ENCODE data around the gene ME3.
"Not testable (repeated sequence)": the region's sequence is repeated elsewhere in the genome, so short reads cannot be mapped to it uniquely, and the experiment has no call there.

ME3 gene

DNA sequence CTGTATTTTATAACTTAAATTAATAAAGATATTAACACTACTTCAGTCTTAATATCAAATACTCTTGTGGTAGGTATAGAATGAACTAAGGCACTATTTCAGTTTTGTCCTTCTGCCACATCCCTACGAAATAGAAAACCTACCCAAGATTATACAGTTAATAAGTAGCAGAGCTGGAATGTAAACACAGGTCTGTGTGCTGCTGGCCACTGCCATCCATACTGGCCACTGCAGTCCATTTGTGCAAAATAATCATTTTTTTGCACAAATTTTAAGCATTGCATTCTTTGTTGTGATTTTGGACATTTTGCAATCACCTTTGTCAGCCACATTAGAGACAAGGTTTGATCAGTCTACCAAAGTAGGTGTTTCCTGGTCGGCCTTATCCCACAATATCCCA is 91.9 kb downstream of the ME3 start:
- DNase-seq = no peak

DNA sequence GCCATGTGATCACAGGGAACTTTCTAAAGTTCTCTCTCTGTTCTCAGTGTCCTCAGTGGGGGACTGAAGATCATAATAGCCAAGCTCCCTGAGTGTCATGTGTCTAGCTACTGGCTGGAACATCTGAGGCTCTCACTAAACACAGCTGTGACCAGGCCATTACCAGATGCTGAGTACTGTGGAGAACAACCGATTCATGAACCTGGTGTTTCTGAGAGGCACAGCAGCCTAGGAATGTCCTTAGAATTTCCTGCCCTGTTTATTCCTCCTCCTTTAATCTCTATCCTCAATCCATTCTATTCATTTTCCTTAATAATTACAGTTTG is 93.0 kb downstream of the ME3 start:
- no peak for DNase-seq

DNA sequence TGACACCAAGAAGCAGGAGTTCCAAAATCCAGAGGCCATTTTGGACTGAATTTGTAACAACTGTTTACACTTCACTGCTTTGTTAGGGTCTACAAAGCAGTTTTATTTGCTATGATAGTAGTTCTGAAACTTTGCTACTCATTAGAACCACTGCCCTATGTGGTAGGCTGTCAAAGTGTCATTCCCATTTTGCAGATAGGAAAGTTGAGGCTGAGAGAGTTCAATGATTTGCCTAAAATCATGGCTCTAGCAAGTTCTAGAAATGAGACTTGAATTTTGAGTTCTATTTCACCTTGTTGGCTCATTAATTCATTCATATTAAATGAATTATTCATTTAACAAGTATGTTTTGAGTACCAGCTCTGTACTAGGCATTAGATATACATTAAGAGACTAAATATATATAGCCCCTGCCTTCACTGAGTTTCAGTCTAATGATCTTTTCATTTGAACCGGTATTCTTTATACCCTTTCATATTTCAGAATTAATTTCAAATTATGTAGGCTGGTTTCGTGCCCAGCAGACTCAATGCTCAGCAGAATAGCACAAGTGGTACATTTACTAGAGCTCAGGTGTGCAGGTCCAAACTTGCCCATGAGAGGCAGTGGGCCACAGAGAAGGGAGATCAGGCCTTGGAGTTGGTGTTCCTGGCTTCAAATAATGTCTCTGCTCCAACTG is 93.5 kb downstream of the ME3 start:
- DNase-seq = no peak

DNA sequence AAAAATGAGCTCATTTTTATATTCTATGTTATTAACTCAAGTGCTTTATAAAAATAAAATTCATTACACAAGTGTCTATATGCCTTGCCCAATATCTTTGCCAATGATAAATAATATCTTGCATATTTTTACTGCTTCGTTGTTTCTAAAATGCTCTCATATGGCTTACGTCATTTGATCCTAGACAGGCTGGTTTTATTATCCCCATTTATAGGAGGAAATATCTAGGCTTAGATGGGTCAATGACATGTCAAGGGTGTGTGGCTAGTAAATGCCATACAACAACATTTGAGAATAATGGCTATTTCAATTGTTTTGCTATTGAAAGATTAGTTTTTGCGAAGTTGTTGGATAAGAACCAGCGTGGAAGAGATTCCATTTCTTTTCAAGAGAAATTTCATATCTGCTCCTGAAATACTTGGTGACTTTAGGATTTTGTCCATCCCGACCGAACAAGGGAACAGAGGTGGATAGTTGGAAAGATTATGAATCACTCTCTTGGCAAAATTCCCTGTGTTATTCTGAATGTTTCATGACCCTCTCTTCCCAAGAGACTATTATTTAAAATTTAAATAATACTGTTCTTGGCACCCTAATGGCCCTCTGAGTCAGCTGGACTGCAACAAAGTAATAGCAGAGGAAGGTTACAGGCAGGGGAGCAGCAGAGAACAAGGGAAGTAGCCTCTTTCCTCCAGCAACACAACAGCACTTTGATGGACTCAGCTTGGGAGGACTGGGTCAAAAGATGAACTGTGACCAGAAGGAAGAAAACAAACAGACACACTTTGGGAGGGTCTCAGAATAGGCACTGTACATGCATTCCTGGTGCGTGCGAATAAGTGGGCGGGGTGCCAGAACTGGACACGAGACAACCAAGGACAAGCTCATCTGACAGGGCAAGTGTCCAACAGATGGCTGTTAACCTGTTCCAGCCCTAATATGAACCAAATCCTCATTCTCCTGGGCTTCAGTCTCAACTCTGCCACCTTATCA is 94.5 kb downstream of the ME3 start:
- peak; percentile 22 for DNase-seq

DNA sequence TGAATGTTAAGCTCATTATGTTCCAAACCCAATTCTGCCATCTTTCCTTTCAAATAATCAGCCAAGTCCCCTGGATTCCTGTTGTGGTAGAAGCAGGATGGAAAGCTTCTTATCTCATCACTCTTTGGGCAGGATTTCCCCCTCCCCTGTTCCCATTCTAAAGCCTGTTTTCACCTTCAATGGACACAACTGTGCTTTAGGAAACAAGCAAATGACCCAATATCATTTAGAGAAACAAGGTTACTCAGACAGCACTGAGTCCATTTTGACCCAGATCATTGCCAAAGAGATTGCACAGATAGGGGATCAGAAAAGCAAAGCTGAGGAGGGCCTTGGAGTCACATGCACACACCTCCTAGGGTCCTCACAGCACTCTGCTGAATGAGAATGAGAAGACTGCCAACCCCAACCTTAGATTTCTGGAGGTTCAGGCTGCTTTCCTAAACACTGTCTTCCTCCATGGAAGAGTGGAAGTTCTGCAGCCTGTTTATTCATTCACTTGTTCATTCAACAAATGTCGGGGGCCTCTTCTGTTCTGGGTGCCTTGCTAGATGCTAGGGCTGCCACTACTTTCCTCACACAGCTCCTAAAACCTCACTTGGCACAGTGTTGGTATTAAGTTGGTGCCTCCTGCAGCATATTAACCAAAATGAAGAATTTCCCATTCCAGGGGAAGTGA is 95.3 kb downstream of the ME3 start:
- no peak for DNase-seq

DNA sequence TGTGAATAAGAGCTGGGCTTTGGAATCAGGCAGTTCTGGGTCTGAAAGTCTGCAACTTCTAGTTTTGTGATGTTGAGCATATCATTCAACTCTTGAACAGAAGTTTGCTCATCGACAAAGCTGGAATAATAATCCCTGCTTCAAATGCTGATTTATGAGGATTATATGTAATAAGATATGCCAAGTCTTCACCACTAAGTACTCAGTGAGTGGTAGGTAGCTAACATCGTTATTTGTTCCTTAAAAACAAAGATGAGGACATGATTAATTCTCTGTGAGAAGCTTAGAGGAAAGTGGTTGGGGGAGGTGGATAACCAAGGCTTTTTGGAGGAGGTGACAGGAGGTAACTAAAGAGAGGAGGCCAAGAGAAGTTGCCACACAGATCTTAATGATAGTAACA is 96.5 kb downstream of the ME3 start:
- DNase-seq = no peak

DNA sequence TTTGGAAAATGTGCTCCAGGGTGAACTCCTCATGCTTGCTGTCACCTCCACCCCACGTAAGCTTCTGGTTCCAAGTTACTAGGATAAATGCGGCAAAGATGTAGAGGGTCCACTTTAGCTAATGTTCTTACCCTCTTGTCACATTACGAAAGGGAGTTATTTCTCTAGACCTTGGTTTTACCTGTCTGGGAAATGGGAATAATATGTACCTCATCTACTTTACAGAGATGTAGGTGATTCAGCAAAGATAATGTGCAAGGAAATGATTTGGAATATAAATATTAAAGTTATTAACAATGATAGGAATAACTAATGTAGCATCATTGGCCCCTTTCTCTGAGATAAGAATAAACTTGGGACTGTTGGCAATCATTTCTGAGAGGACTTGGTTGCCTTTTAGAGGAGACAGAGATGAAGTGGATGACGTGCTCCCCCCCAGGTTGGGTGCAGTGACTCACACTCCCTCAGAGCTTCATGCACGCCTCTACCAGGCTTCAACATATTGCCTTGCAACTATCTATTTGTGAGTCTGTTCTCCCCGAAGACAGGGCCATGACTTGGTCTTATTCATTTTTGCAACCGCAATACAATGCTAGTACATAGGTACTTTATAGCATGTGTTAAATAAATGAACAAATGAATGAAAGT is 97.1 kb downstream of the ME3 start:
- DNase-seq = no peak

DNA sequence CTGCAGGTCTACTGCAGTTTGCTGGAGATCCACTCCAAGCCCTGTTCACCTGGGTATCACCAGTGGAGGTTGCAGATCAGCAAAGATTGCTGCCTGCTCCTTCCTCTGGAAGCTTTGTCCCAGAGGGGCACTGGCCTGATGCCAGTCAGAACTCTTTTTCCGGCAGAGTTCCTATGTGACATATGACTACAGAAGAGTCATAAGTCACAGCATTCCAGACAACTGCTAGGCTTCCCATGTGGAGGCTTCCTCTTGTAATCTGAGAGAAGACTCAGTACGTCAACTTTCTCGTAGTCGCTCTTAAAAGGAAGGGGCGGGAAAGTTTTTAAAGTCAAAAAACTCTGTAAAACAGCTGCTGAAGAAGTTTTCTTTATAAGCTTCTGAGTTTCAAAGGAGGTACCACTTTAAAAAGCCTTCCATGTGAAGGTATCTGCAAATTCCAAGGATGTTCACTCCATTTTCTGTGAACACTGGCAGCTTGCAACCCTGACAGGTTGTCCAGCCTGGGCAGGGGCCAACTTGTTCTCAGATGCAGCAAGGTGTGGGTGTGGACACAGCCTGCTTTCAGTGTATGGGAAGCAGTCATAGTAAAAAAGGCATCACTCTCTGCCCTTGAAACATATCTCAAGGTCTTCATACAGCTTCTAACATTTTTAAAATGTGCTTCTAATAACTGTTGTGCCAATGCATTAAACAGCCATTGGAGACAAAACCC is 97.8 kb downstream of the ME3 start:
- DNase-seq = no peak

DNA sequence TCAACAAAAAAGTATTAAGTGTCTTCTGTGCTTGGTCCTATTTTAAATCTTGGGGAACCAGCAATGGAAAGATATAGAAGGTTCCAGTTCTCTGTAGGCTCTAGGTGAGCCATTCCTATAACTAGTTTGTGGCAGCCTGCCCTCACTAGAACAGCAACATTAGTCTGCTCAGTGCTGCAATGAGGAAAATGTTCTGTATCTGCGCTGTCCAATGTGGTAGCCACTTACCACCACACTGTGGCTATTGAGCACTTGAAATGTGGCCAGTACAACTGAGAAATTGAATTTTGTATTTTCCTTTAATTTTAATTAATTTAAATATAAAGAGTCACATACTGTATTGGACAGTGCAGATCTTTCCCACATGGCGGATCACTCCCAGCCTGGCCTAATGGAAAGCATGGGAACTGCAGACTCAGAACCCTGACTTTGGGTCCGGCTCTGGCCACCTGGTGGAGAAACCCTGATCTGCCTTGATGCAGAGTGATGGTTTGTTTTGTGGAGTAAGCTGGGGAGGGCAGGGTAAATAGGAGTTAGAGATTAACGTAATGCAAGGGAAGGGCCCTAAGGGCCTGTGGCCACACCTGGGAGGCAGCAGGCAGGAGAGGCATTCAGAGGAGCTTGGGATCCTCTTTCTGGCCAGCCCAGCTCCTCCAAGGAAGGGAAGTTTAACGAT is 101.0 kb downstream of the ME3 start:
- DNase-seq = peak; percentile 12 to 28

DNA sequence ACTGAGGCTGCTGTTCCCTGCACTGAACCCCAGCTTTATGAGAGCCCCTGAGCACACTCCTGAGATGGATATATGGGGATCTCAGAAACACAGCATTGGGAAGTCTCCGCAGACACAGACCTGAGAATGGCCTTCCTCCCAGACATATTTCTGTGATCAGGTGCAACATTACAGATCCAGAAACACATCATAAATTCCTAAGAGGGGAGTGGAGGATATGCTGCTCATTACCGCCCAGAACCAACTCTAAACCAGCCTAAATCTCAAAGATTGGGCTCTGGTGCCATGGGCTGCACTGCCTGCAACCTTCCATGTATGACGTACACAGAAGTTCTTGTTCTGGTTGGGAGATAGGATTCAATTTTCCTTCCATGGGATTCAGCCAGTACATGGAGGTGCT is 102.0 kb downstream of the ME3 start:
- DNase-seq = no peak

DNA sequence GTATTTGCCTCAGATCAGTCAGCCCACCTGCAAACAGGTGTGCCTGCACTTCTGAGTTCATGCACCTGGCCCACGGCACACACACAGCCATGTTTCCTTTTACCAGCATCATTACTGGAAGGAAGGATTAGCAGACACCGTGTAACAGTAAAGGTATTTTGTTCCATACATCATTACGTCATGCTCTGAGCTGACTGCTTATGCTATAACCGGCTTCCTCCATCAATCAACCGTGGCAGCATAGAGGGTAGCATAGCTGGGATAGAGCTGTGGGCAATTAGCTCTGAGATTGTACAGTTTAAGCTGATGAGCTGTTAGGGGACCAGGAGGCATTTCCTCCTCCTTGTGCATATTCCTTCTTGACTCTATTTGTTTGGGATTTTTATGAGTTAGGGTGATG is 102.4 kb downstream of the ME3 start:
- DNase-seq = no peak

DNA sequence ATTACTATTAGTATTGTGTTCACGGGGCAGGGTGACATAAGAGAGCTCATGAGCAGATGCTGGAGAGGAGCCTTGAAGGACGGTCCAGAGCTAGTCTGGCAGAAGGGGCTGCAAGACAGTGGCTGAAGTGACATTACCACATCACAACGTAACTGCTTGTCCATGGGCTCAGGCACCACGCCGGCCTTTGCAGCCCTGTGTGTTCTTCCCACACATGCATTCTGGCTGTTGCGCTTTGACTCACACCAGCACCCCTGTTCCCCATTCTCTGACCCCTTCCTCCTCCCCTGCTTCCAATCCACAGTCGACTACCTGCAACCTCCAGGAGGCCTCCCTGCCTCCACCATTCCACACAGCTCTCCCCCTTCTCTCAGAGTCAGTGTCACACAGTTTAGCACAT is 103.3 kb downstream of the ME3 start:
- DNase-seq = no peak

DNA sequence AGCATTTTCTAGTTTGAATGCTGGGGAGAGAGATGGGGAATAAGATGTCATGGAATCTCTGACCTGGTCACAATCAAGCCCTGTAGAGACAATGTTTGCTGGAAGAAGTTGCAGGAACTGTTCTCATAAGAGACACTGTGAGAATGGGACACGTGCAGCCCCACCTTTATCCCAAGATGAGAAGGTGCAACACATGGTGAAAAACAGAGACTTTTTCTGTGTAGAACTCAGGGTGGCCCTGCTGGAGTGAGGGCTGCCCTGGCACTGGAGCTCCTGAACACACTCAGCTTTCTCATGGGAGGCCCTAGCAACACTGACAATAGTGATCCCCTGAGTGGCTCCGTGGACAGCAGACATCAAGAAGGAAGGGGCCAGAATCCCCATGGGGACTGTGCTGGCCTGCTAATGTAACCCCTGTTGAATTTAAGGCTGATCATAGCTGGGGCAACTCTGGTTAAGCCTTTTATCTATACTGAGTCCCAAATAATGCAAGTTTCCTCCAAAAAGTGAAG is 106.6 kb downstream of the ME3 start:
- DNase-seq = no peak

DNA sequence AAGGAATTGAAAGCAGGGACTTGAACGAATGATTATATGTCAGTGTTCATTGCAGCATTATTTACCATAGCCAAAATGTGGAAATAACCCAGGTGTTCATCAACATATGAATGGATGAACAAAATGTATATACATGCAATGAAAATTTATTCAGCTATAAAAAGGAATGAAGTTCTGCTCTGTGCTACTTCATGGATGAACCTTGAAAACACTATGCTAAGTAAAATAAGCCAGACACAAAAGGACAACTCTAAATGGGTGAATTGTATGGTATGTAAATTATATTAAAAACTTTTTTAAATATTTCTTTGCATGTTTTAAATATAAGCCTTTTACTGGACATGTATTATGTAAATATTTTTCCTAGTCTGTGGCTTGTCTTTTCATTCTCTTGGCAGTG is 107.0 kb downstream of the ME3 start:
- DNase-seq = no peak

DNA sequence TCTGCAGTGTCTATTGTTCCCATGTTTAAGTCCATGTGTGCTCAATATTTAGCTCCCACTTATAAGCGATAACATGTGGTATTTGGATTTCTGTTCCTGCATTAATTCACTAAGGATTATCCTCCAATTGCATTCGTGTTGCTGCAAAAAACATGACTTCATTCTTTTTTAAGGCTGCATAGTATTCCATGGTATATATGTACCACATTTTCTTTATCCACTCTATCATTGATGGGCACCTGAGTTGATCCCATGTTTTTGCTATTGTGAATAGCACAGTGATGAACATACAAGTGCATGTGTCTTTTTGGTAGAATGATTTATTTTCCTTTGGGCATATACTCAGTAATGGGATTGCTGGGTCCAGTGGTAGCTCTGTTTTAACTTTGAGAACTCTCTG is 109.6 kb downstream of the ME3 start:
- DNase-seq = not testable (repeated sequence)

DNA sequence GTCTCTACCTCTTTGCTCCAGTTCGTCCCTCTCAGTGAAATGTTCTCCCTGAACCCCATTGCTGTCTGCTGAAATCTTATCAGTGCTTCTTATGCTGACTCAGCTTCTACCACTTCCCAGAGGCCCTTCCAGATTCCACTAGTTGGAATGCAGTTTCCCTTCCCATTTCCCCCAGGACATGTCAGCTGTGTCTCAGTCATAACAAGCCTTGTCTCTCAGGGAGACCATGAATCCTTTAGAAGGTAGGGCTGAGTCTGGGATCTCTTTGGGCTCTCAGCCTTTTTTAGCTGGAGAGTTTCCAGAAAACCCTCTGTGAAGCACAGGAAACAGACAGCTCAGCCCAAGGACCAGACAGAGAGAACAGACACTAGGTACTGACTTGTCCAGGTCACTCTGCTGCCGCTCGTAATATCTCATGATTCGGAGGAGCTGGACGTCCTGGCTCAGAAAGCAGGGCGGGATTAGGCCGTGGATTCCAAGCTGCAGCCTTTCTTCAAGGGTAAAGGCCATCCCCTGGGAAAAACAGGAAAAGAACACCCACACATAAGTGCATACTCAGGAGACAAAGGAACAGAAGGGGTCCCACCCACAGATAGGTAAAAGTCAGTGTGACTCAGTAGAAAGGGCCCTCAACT is 113.0 kb downstream of the ME3 start:
- DNase-seq = no peak

DNA sequence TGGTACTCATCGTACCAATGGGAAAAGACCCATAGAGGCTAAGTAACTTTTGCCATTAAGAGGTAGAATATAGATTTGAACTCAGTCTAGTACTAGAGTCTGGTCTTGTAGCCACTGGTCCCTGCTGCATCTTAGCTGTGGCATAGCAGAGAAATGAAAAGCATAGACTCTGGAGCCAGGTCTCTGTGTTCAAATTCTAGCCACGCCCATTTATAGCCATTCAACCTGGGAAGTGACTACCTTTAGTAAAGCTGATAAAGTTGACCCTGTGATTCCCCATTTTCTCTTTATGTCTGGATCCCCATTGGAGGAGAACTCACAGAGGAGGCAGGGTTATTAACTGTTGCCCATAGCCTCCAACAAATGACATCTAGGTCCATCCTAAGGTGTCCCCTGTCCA is 113.6 kb downstream of the ME3 start:
- DNase-seq = no peak

DNA sequence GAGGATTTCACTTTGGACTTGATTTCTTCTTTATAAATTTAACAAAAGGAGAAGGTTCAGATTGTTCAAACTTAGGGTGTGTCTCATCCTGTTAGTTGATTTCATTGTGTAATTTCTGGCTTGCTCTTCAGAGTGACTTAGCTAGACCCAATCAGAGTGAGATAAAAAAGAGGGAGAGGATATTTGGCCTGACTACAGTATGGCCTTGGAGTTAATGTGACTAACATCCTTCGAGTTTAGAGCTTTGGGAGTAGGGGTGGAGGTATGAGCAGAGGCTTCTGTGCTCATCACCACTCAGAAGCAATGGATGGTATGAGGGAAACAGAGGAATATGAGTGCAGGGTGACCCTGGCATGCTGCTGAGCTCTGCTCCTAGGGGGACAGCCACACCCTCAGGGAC is 114.2 kb downstream of the ME3 start:
- no peak for DNase-seq

DNA sequence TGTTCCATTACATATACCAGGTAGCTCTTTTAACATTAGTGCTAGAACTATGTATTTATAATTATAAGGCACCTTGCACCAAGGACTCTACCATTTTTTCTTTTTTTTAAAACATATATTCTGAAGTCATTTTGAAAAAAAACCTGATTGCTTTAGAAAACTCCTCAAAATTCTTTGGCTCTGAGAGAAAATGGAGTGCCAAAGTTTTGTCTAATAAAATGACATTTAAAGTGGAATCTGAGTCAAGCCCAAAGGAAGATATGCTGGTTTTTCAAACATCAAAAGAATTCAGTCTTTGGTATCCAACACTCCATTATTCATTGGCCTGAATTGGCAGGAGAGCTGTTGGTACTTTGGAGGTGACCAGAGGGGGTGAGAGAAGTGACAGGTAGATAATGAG is 116.5 kb downstream of the ME3 start:
- DNase-seq = no peak

DNA sequence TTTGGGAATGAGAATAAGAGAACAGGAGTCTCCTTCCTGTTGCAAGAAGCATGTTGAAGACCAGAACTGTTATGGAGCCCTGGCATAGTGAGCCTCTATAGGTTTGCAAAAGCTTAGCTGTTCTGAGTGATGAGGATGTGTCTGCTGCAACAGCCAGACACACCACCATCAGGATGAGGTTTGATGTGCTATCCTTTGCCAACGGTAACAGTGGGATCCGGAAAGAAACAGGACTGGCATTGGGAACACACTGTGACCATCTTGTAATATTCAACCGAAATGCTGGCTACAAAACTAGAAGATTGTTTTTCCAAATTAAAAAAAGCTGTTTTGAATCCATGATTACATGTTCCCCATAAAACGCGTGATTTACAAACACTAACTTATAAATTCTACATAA is 117.0 kb downstream of the ME3 start:
- DNase-seq = no peak

DNA sequence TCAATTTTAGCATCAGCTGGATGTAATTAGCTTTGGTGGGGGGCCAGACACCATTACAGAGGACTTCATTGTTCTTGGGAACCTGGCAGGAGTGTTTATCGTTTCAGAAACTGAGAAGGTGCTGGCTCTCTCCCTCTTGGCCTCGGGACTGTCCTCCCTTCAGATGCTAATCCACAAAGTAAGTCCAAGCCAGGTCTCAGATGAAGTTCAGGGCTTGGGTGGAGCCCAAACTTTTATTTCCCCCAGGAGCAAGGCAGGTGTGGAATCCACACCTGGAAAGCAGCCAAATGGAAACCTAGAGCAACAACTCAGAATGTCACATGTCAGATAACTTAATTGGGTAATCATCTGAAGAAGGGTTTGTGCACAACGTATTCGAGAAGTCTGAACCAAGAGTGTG is 119.2 kb downstream of the ME3 start:
- DNase-seq = no peak

Data from SHP77 (cell line).